GM12878 (cell line): ENCODE data around the gene ABITRAM.

Experiments used
- ESRRA ChIP-seq: IDR thresholded peaks from 2 replicates; pipeline ENCODE4 v1.6.1; 2012; ENCODE audit warnings: mild to moderate bottlenecking, low read length, improper control_type of control experiment
- GATAD2B ChIP-seq: fragments of 450-650 bp; conservative IDR thresholded peaks from 2 replicates; pipeline ENCODE4 v1.6.1; 2017; ENCODE audit warnings: low read depth, mild to moderate bottlenecking, moderate library complexity
- POLR2A ChIP-seq: IDR thresholded peaks from 2 replicates; pipeline ENCODE4 v1.6.1; 2011; ENCODE audit warnings: low read depth, mild to moderate bottlenecking, low read length
- RBBP5 ChIP-seq: fragments of 200-600 bp; sonication (generic); conservative IDR thresholded peaks from 2 replicates; pipeline ENCODE4 v1.6.1; 2016
- SIN3A ChIP-seq: IDR thresholded peaks from 2 replicates; pipeline ENCODE4 v1.6.1; 2012; ENCODE audit warnings: low read depth, low read length, improper control_type of control experiment
- SUZ12 ChIP-seq: fragments of 200-600 bp; sonication (generic); IDR thresholded peaks from one replicate; pipeline ENCODE4 v1.6.1; 2018; ENCODE audit warnings: antibody characterized with exemption, mild to moderate bottlenecking; ENCODE audit not compliant: unreplicated experiment
- TF ChIP-seq, protein P1 (sequence below), 3 experiments: IDR thresholded peaks in 2 of 3; conservative IDR thresholded peaks in 1 of 3; 2 replicates each; pipeline ENCODE4 v1.5.1; 2011; ENCODE audit warnings: low read depth in 3 of 3, low read length in 3 of 3, mild to moderate bottlenecking in 3 of 3, control low read depth in 2 of 3, moderate library complexity in 2 of 3, inconsistent platforms in 1 of 3, mixed read lengths in 1 of 3; ENCODE audit not compliant: control insufficient read depth in 2 of 3, insufficient read depth in 1 of 3; ENCODE audit errors: extremely low read depth in 1 of 3
- TF ChIP-seq, protein P2 (sequence below): IDR thresholded peaks from 2 replicates; pipeline ENCODE4 v1.6.1; 2012; ENCODE audit warnings: mild to moderate bottlenecking, low read depth, low read length
- TF ChIP-seq, protein P3 (sequence below): IDR thresholded peaks from 2 replicates; pipeline ENCODE4 v1.6.1; 2012; ENCODE audit warnings: low read depth, low read length, improper control_type of control experiment
- TF ChIP-seq, protein P4 (sequence below): fragments of 450-650 bp; IDR thresholded peaks from 2 replicates; pipeline ENCODE4 v1.6.1; 2018; ENCODE audit warnings: borderline replicate concordance, mild to moderate bottlenecking; ENCODE audit not compliant: partially characterized antibody
- TF ChIP-seq, protein P5 (sequence below): IDR thresholded peaks from 2 replicates; pipeline ENCODE4 v1.6.1; 2011; ENCODE audit warnings: mild to moderate bottlenecking, low read depth, low read length, moderate library complexity; ENCODE audit not compliant: insufficient replicate concordance

DNA sequence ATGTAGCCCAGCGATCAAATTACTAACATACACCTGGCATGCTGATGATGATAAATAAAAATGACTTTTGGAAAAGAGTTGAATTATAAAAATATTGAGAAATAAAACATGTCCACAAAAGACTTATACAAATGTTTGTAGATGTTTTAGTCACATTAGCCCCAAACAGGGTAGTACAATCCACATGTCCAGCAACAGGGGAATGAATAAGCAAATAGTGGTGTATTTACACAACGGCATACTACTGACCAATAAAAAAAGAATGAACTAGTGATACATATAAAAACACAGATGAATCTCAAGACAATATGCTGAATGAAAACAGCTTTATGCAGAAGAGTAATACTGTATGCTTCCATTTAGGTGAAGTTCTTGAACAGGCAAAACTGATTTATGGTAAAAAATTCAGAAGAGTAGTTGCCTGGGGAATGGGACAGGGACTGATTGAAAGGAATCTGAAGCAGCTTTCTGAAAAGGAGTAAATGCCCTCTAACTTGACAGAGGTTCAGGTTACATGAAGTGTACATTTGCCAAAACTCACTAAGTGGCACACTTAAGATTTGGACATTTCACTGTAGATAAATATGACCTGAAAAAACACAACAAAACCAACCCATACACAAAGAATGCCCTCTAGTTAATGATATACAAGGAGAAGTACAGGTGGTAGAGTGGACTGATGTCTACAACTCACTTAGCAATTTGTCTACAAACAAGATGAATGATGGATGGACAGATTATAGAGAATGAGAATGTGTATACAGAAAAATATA, 36.7 kb upstream of the ABITRAM start:
- TF ChIP-seq, protein P1, sequence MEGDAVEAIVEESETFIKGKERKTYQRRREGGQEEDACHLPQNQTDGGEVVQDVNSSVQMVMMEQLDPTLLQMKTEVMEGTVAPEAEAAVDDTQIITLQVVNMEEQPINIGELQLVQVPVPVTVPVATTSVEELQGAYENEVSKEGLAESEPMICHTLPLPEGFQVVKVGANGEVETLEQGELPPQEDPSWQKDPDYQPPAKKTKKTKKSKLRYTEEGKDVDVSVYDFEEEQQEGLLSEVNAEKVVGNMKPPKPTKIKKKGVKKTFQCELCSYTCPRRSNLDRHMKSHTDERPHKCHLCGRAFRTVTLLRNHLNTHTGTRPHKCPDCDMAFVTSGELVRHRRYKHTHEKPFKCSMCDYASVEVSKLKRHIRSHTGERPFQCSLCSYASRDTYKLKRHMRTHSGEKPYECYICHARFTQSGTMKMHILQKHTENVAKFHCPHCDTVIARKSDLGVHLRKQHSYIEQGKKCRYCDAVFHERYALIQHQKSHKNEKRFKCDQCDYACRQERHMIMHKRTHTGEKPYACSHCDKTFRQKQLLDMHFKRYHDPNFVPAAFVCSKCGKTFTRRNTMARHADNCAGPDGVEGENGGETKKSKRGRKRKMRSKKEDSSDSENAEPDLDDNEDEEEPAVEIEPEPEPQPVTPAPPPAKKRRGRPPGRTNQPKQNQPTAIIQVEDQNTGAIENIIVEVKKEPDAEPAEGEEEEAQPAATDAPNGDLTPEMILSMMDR (IDR thresholded peaks at IDR 0.05 in 2 of 3, conservative IDR thresholded peaks at IDR 0.05 in 1 of 3; ENCODE audit: control insufficient read depth in 2 of 3, extremely low read depth in 1 of 3, insufficient read depth in 1 of 3, low read depth in 3 of 3, low read length in 3 of 3), result no peak
- TF ChIP-seq SIN3A, result no peak
- TF ChIP-seq, protein P2, sequence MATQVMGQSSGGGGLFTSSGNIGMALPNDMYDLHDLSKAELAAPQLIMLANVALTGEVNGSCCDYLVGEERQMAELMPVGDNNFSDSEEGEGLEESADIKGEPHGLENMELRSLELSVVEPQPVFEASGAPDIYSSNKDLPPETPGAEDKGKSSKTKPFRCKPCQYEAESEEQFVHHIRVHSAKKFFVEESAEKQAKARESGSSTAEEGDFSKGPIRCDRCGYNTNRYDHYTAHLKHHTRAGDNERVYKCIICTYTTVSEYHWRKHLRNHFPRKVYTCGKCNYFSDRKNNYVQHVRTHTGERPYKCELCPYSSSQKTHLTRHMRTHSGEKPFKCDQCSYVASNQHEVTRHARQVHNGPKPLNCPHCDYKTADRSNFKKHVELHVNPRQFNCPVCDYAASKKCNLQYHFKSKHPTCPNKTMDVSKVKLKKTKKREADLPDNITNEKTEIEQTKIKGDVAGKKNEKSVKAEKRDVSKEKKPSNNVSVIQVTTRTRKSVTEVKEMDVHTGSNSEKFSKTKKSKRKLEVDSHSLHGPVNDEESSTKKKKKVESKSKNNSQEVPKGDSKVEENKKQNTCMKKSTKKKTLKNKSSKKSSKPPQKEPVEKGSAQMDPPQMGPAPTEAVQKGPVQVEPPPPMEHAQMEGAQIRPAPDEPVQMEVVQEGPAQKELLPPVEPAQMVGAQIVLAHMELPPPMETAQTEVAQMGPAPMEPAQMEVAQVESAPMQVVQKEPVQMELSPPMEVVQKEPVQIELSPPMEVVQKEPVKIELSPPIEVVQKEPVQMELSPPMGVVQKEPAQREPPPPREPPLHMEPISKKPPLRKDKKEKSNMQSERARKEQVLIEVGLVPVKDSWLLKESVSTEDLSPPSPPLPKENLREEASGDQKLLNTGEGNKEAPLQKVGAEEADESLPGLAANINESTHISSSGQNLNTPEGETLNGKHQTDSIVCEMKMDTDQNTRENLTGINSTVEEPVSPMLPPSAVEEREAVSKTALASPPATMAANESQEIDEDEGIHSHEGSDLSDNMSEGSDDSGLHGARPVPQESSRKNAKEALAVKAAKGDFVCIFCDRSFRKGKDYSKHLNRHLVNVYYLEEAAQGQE, result no peak
- TF ChIP-seq, protein P3, sequence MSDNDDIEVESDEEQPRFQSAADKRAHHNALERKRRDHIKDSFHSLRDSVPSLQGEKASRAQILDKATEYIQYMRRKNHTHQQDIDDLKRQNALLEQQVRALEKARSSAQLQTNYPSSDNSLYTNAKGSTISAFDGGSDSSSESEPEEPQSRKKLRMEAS, result no peak
- no peak for TF ChIP-seq RBBP5
- TF ChIP-seq, protein P4, sequence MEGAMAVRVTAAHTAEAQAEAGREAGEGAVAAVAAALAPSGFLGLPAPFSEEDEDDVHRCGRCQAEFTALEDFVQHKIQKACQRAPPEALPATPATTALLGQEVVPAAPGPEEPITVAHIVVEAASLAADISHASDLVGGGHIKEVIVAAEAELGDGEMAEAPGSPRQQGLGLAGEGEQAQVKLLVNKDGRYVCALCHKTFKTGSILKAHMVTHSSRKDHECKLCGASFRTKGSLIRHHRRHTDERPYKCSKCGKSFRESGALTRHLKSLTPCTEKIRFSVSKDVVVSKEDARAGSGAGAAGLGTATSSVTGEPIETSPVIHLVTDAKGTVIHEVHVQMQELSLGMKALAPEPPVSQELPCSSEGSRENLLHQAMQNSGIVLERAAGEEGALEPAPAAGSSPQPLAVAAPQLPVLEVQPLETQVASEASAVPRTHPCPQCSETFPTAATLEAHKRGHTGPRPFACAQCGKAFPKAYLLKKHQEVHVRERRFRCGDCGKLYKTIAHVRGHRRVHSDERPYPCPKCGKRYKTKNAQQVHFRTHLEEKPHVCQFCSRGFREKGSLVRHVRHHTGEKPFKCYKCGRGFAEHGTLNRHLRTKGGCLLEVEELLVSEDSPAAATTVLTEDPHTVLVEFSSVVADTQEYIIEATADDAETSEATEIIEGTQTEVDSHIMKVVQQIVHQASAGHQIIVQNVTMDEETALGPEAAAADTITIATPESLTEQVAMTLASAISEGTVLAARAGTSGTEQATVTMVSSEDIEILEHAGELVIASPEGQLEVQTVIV, result no peak
- TF ChIP-seq POLR2A, result no peak
- no peak for TF ChIP-seq ESRRA
- no peak for TF ChIP-seq GATAD2B
- TF ChIP-seq SUZ12, result no peak
- TF ChIP-seq, protein P5, sequence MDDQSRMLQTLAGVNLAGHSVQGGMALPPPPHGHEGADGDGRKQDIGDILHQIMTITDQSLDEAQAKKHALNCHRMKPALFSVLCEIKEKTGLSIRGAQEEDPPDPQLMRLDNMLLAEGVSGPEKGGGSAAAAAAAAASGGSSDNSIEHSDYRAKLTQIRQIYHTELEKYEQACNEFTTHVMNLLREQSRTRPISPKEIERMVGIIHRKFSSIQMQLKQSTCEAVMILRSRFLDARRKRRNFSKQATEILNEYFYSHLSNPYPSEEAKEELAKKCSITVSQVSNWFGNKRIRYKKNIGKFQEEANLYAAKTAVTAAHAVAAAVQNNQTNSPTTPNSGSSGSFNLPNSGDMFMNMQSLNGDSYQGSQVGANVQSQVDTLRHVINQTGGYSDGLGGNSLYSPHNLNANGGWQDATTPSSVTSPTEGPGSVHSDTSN, result no peak
